GM21515 (cell line): ENCODE data around the gene CDH4.

Experiments used
- ATAC-seq: cut with Tn5 transposase; IDR thresholded peaks from one replicate; pipeline ENCODE4 v1.9.1; 2021; ENCODE audit not compliant: unreplicated experiment

Gene CDH4

DNA sequence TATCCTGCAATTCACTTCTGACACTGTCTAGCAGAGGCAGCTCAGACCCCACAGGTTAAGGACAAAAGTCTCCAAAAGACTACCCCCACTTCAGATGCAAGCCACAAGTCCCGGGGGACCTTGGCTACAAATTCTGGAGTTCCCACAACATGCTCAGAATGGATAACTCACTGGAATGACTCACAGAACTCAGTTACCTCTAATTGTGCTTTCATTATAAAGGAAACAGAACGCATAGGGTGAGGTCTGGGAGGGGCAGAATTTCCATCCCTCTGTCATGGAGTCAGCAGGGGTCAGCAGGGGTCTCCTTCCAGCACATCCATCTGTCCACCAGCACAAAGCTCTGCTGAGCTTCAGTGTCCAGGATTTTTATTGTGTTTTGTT, 184.2 kb downstream of the CDH4 start:
- no peak for ATAC-seq

DNA sequence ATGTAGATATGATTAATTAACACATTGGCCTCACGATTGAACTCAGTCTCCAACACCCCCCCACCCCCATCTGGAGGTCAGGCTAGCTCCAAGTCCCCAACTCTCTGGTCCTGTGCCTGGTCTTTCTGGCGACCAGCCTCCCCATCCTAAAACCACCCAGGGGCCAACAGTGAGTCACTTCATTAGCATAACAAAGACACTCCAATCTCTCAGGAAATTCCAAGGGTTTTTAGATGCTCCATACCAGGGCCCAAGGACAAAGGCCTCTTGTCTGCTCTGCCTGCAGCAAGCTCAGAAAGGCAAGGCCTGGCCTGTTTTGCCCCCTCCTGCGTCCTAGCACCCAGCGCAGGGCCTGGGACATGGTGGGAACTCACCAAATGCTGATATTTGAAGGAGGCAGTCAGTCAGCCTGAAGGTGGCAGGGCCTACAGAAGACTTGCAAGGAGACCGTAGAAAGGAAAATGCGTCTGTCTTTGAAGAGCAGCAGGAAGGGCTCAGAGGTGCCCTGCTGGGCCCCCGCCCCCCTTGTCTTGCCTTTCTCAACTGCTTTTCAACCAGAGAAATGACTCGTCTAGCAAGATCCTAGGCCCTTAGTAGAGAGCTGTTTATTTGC, 184.7 kb downstream of the CDH4 start:
- ATAC-seq: no peak

DNA sequence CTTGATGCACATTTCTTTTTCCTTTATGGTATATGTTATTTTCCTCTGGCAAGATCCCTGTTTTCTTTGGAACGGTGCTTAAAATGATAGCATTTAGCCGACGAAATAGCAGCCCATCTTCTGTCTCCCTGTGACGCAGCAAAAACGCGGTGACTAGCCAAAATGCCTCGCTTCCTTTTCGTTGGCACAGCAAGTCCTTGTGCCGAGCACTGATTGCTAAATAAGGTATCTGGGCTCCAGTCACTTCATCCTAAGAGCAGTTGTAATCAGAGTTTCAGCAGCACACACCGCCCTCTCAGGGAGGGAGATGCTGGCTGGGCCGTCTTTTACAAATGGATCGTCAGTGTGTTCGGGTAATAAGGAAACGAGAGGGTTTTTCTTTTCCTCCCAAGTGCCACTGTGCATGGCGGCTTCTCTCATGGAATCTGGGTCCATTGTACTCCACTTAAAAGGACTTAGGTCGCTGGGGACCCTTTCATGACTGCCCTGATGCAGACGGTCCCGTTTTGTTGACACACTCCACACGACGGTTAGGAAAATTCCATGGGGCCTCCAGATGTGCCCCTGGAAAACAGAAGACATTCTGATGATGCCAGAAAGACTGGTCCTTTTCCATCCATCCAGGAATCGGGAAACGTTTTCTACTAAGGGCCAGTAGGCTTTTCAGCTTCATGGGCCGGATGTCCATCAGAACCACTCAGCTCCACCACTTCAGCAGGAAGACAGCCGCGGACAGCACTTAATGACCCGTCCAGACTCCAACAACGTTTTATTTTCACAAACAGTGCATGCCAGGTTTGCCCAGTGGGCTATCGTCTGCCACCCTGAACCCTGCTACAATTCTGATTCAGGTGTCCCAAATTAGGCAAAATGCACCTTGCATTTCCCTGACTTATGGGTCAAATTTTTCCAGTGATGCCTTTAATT, 185.5 kb downstream of the CDH4 start:
- ATAC-seq: no peak

DNA sequence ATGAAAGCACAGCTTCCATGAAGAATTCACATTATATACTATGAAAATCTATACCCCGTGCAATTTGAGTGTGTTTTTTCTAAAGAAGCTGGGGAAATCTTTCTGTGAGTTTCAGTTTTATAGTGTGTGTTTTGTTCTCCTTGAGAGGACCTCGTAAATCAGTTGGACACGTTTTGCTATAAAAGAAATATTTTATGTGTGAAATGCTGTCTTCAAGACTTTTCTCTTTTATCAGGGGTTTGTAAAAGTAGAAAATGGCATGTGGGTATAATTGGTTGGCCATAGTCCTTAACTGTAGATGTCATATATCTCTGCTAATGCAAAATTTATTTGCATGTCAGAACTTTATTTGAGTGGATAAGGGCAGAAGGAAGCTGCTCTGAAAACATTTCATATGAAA, 186.2 kb downstream of the CDH4 start:
- ATAC-seq: no peak

DNA sequence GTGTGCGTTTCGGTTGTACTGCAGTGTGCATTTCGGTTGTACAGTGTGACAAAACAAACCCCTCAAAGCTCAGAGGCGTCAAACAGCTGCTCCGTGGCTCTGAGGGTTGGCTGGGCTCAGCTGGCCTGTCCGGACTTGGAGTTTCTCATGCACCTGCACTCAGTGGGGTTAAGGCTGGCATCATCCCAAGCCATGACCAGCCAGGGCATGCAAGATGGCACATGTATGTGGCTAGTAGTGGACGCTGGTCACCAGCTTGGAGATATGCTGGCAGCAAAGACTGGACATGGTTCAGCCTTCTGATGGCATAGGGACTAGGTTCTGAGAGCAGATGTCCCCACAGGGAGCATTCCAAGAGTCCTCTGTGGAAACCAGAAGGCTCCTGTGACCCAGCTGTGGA, 187.2 kb downstream of the CDH4 start:
- ATAC-seq: no peak

DNA sequence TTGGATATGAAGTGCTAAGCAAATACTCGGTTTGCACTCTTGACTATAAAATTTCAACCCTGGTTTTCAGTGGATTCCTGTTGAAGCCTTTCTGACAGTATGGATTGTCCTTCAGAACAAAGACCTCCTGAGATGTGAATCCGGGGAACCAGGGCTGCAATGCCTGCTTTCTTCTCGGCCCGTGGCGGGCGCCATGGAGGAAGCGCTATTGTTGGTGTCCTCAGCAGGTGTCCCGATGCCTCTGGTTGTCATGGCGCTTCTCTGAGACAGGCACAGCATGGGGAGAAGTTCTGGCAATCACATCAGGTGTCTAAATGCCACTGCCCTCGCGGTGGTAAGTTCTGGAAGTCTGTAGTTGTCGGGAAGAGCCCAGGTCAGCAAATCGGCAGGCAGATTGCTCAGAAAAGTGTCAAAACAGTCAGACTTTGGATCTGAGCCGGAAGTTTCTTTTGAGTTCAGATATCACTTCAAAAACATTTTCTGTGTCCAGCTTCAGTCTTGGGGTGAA, 188.5 kb downstream of the CDH4 start:
- ATAC-seq: no peak

DNA sequence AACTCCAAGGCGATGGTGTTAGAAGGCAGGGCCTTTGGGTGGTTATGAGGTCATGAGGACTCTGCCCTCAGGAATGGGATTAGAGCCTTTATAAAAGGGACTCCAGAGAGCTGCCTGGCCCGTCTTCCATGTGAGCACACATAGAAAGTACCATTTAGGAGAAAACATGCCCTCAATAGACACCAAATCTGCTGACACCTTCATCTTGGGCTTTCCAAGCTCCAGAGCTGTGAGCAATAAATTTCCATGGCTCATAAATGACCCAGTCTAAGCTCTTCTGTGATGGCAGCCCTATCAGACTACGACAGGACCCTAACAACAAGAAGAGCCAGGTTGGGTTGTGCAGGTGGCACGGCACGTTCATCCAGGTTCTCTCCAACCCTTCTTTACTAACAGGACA, 189.5 kb downstream of the CDH4 start:
- ATAC-seq: no peak

DNA sequence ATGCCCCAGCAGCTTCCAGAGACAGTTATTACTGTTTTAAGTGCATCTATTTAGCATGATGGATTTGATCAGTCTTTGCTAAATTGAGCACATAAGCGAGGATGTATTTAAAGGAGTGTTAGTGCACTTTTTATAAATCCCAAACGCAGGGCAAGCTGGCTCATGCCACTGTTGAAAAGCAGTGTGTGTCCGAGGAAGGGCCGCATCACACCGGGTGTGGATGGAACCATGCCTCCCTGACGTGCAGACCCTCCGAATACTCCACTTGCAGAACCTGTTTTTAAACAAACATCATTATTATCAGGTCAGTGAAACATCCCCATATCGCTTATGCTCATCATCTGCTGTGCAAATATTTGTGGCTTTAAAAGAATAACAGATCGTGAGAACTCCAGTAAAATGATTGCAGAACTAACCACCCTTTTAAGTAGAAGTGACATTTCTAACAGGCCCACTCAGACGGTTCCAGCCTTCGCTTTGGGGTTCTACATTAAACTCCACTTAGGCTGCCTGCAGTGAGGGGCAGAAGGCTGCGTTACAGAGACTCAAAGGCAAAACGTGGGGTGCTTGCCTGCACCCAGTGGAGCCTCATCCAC, 190.1 kb downstream of the CDH4 start:
- no peak for ATAC-seq

DNA sequence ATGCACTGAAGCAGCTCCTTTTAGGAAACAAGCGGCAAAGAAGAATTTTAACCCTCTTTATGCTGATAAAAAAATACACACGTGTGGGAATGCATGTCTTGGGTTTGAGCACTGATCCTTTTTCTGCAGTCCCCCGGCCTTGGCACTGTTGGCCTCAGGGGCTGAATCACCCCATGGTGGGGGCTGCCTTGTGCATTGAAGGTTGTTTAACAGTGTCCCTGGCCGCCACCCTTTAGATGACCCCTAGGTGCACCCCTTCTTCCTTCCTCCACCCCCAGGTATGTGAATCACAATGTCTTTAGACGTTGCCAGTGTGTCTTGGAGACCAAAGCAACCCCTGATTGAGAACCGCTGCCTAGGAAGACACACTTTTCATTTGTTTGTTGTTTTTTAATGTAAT, 190.7 kb downstream of the CDH4 start:
- no peak for ATAC-seq

DNA sequence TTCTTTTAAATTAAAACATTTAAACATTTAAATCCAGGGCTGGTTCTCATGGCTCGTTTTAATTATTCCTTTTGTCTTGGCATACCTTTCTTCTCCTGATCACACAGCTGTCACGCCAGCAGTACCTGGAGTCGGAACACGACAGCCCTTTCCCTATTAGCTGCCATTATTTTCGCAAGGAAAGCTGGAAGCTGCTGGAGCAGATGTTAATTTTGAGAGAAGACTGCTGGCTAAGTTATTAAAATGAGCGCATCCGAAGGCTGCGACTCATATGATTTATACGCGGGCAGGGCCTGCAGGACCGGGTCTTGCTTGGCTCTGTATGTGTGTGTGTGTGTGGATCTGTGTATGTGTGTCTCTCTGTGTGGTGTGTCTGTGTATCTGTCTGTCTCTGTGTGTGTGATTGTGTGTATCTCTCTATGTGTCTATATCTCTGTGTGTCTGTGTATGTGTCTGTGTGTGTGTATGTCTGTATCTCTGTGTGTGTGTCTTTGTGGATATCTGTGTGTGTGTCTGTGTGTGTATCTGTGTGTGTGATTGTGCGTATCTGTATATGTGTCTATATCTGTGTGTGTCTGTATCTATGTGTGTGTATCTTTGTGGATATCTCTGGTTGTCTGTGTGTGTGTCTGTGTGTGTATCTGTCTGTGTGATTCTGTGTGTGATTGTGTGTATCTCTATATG, 191.5 kb downstream of the CDH4 start:
- no peak for ATAC-seq

DNA sequence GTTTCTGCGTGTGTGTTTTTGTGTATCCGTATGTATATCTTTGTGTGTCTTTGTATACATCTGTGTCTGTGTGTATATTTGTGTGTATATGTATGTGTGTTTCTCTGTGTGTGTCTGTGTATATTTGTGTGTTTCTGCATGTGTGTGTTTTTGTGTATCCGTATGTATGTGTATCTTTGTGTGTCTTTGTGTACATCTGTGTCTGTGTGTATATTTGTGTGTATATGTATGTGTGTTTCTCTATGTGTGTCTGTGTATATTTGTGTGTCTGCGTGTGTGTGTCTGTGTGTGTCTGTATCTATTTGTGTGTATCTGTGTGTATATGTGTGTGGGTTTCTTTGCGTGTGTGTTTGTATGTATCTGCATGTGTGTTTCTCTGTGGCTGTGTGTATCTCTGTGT, 192.6 kb downstream of the CDH4 start:
- no peak for ATAC-seq

DNA sequence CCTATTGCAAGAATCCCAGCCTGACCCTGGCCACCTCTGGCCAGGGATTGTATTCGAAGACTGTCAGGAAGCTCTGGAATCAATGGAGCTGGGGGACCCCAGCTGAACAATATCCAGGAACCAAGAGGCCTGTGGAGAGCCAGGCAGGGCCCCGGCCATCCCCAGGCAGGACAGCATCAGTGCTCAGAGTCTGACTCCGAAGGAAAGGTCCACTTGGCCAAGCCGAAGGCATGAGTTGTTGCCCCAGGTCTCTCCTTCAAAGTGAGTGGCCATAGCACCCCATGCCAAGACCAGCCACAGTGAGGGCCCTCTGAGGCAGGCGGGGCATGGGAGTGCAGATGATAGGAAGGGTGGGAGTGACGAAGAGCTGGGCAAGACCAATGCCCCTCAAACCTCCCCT, 193.1 kb downstream of the CDH4 start:
- no peak for ATAC-seq

DNA sequence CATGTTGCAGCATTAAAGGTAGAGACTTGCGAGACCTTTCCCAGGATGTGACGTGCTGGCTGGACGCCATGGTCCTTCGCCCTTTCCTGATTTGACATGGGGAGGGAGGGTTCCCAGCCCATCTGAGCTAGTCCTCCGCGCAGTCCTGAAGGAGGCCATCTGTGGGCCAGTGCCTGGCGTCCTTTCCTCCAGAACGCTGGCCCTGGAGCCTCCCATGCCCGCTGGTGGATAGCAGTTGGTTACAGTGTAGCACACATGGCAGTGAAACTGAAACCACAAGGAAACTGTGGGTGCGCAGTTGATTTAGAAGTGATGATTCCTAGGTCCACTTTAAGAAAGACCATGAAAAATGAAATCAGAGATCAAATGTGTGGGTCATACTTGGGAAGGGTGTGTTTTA, 193.7 kb downstream of the CDH4 start:
- ATAC-seq: no peak

DNA sequence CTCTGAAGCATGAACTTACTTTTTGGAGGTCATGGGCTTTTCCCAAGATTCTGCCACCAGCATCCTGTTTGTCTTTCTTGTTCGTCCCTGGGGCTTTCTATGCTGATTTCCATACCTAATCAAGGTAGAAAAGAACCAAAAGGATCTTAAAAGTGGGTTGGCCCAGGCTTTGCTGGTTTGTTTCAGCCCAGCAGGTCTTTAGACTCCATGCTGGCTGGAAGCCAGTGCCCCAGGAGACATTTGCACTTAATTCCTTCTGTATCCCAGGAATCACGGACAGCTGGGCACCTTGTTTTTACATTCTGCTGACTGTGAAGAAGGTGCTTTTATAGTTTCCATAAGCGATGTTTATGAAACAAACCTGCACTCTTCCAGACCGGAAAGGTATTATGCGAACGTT, 195.9 kb downstream of the CDH4 start:
- ATAC-seq: no peak

DNA sequence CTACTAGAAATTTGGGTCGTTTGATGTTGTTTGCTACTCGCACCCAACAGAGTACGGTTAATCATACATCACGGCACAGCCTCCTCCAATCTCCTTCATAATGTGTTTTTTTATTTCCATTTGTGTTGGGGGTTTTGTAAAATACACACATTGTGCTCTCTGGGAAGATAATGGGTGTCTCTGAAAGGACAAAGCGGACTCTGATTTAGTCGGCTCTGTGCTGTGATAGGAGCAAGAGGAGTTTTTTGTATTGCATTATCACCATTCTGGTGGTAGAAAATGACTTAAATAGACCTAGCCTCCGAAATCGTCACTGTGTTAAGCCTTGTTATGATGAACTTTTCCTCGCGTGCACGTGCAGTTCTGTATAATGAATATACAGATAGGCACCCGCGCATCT, 196.3 kb downstream of the CDH4 start:
- ATAC-seq: no peak

DNA sequence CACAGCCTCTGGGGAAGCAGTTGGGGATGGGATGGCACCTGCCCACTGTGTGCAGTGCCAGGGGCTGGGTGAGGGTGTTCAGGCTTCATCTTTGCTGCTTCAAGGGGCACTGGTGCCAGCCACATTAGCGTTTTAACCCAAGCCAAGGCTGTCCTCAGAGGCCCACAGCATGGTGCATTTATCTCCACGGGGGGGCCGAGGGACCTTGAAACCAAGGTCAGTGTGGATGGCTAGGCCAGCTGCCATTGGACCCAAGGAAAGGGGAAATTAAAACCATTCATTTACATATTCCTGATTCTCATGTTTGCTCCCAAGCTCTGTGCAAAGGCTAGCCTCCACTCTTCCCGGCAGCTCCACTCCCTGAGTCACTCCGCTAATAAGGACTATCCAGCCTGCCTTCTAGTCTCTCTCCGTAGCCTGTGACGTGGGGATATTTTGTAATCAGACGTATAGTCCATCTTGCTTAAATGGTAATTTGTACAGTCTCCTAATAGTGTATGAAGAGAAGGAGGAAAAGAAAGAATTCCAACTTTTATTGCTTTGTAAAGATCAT, 197.1 kb downstream of the CDH4 start:
- no peak for ATAC-seq

DNA sequence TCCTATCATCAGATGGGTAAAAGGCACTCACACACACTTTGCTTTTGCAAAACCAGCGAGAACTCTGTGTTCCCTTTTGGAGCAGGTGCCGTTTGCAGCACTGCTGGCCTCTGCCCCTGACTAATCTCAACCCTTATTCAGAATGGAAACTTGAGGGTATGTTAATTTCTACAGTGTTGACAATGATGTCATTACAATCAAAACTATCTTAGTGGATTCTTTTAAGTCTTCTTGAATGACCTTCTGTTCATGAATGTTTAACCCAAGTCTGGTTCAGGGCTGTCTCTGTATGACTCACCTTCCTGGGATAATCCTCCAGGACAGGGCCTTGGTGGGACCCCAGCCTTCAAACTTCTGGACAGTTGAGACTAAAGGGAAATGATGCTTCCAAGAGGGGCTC, 197.9 kb downstream of the CDH4 start:
- no peak for ATAC-seq

DNA sequence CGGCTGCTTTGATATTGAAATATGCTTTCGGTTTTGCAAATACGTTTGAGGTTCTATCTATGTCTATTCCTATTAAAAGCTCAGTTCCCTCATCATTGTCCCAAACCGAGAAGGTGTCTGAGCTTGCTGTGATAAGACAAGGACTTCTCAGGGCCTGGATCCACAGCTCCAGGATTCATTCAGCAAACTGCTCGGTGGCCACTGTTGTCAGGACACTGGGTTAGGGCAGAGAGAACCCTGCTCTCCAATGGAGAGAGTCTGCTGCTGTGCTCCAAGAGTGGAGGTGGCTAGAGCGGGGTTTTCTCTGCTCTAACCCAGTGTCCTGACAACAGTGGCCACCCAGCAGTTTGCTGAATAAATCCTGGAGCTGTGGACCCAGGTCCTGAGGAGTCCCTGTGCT, 198.5 kb downstream of the CDH4 start:
- ATAC-seq: no peak

DNA sequence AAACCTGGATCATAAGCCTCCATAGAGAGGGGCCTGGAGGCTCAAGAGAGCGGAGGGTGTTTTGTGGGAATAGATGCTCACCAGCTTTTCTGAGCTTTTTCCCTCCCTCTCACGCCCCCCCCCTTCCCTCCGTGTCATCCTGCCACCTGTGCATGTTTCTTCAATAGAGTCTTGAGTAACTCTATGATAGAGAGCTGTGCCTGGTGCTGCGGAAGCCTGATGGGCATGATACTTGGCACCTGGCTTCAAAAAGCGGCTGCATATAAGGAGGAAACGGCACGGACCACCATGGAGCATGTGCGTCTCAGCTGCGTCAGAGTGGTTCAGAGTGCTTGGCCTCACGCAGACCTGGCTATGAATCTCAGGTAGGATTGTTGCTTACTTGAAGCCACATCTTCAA, 198.9 kb downstream of the CDH4 start:
- ATAC-seq: no peak

DNA sequence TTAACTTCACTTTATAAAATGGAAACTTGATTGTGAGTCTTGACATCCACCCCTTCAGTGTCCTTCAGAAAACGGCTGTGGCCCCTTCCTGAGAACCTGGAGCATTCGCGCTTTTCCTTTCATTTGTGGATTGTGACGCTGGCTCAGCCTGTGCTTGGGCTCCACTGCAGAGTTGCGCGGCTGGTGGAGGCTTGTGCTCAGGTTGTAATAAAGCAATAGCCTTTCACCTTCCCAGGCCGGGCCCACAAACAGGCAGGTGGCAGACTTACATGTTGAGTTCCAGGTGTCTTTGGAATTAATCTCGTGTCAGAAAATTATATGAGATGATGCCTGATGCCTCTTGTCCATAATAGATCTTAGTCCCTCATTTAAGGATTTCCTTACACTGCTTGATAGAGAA, 199.9 kb downstream of the CDH4 start:
- no peak for ATAC-seq

DNA sequence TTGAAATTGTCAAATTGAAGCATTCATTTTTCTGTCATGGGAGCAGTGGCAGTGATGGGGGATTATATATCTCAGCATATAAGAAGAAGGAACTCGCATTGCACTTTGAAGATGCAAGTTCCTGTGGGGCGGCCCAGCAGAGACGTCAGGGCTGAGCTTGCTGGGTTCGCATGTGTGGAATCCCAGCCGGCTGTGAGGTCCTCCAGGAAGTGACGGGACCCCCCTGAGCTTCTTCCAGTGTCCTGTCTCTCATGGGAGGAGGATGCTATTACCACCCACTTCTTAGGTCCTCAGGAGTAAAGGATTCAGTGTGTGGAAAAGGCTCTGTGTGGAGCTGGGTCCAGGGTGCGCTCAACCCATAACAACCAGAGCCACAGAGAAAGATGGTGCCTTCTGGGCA, 201.2 kb downstream of the CDH4 start:
- ATAC-seq: no peak
